ENCODE results near the gene MYMX. TPM values are rescaled to one million over a fixed set of nuclear protein-coding genes. Genes with fewer than 3 reads are reported as not detected.

The MYMX gene
- total and polyA plus RNA-seq, 4 donors, result 0.14 TPM; not detected in 3

GRCh38 chr6:44223319-44224028, 6.7 kb downstream of the MYMX start, which contains the start of gene SLC29A1:
Gene SLC29A1 (plus strand): TSS chr6:44223595. CDS start chr6:44227314, 3,719 bp downstream.
- WGBS, result under 1% methylated on average over 72 of the region's 73 CpGs

GRCh38 chr6:44224029-44224964, 7.6 kb downstream of the MYMX start:
- Histone ChIP-seq H3K4me1 (ENCODE audit: control insufficient read depth in 4 of 4, insufficient read depth in 4 of 4, low read length in 3 of 4) (peaks cover 48 to 90% (median 76%) of the 10 kb centered on the region in 4 donors), H3K4me3 (ENCODE audit: low read depth in 1 of 3, low read length in 3 of 3) (peak overlapping the region; percentile 50 to 71 (median 50)), H3K9me3 (ENCODE audit: control insufficient read depth in 4 of 4, low read length in 3 of 4) (no peaks in the 10 kb centered on the region), H3K9ac (ENCODE audit: low read depth in 1 of 2, low read length in 2 of 2) (no peak overlapping the region), H3K36me3 (ENCODE audit: control insufficient read depth in 4 of 4, insufficient read depth in 3 of 4, low read depth in 1 of 4, low read length in 3 of 4) (no peaks in the 10 kb centered on the region), H3K27me3 (ENCODE audit: control insufficient read depth in 4 of 4, insufficient read depth in 4 of 4, low read length in 3 of 4) (no peaks in the 10 kb centered on the region), H3K27ac (ENCODE audit: low read depth in 1 of 2, low read length in 2 of 2) (peak overlapping the region; percentile 80 to 89)
- 5% methylated on average over 18 of the region's 18 CpGs for WGBS
- peak; percentile 56 for DNase-seq (ENCODE audit: low spot score)
- TF ChIP-seq RAD21 (IDR thresholded peaks at IDR 0.05) (no peak), REST (IDR thresholded peaks at IDR 0.05) (no peak), ATF3 (IDR thresholded peaks at IDR 0.05) (no peak), RXRA (IDR thresholded peaks at IDR 0.05) (no peak), NR2F2 (IDR thresholded peaks at IDR 0.05) (no peak), EGR1 (IDR thresholded peaks at IDR 0.05; ENCODE audit: low read depth in 2 of 2) (no peak), HNF4A (conservative IDR thresholded peaks at IDR 0.05) (no peak), CTCF (IDR thresholded peaks at IDR 0.05; ENCODE audit: low read depth, low read length, missing input control) (no peak), FOXA1 (IDR thresholded peaks at IDR 0.05) (no peak), SP1 (IDR thresholded peaks at IDR 0.05) (no peak), HNF4G (IDR thresholded peaks at IDR 0.05) (no peak), GABPA (IDR thresholded peaks at IDR 0.05 in 1 of 2, conservative IDR thresholded peaks at IDR 0.05 in 1 of 2) (no peak)

More at GRCh38 chr6:44223319-44224028, 6.7 kb downstream of the MYMX start, which contains the start of gene SLC29A1:
- peak within 1 kb of the TSS; percentile 3 to 24 for H3K9ac ChIP-seq (ENCODE audit: low read depth in 1 of 2, low read length in 2 of 2)
- no peaks in the 10 kb centered on the region for H3K27me3 ChIP-seq (ENCODE audit: control insufficient read depth in 4 of 4, insufficient read depth in 4 of 4, low read length in 3 of 4)
- DNase-seq (ENCODE audit: low spot score), result peak; percentile 87
- H3K36me3 ChIP-seq (ENCODE audit: control insufficient read depth in 4 of 4, insufficient read depth in 3 of 4, low read depth in 1 of 4, low read length in 3 of 4), result no peaks in the 10 kb centered on the region
- peak within 1 kb of the TSS; percentile 50 to 71 (median 50) for H3K4me3 ChIP-seq (ENCODE audit: low read depth in 1 of 3, low read length in 3 of 3)
- TF ChIP-seq EGR1 (IDR thresholded peaks at IDR 0.05; ENCODE audit: low read depth in 2 of 2) (no peak), CTCF (IDR thresholded peaks at IDR 0.05; ENCODE audit: low read depth, low read length, missing input control) (peak; percentile 32), TAF1 (conservative IDR thresholded peaks at IDR 0.05) (no peak), RAD21 (IDR thresholded peaks at IDR 0.05) (peak in 1 of 2 donors; percentile 17), MAX (IDR thresholded peaks at IDR 0.05) (no peak), FOXA1 (IDR thresholded peaks at IDR 0.05) (no peak), NR2F2 (IDR thresholded peaks at IDR 0.05) (no peak)
- peak within 1 kb of the TSS; percentile 80 to 89 for H3K27ac ChIP-seq (ENCODE audit: low read depth in 1 of 2, low read length in 2 of 2)
- H3K4me1 ChIP-seq (ENCODE audit: control insufficient read depth in 4 of 4, insufficient read depth in 4 of 4, low read length in 3 of 4), result peaks cover 51 to 90% (median 72%) of the 10 kb centered on the region in 4 donors
- H3K9me3 ChIP-seq (ENCODE audit: control insufficient read depth in 4 of 4, low read length in 3 of 4), result no peaks in the 10 kb centered on the region

Measured in liver (tissue), 9 donors.